GM18520 (cell line): ENCODE measurements around the gene SYNE2.
"Not testable (repeated sequence)": the region's sequence is repeated elsewhere in the genome, so short reads cannot be mapped to it uniquely, and the experiment has no call there.

Source experiments
- ATAC-seq: cut with Tn5 transposase; IDR thresholded peaks from one replicate; pipeline ENCODE4 v1.9.1; 2021; ENCODE audit not compliant: unreplicated experiment

SYNE2 gene

GRCh38 chr14:64012720-64013119, 159.9 kb downstream of the SYNE2 start:
- ATAC-seq = no peak

DNA sequence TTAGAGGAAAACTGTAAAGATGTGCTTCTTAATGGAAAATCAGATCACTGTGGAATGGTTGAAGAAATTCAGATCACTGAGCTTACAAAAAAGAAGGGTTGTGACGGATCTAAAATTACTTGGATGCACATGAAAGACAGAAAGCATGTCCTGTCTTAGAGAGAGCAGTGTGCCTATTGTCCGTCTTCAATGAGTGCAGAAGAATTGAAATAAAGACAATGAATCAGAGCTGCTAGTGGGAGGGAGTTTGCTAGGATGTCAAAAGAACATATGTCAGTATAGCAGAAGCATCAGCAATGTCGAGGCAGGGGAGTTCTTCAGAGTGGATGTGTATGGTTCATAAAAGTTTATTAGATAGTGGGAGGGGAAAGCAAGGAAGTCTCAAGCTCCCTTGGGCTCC, 172.7 kb downstream of the SYNE2 start:
- no peak for ATAC-seq

DNA sequence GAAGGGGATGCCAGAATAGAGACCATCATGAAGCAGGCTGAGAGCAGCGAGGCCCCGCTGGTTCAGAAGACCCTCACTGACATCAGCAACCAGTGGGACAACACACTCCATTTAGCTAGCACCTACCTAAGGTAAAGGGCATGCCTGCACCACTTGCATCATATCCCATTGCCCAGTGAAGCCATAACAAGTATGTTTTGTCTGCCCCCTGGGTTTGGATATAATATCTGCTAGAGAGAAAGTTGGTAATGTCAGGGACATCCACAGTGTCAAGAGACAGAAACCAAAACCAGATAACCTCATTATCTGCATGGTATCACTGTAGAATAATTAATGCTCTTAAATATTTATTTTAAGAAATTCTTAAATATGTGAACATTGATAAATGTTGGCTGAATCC, 173.8 kb downstream of the SYNE2 start:
- no peak for ATAC-seq

DNA sequence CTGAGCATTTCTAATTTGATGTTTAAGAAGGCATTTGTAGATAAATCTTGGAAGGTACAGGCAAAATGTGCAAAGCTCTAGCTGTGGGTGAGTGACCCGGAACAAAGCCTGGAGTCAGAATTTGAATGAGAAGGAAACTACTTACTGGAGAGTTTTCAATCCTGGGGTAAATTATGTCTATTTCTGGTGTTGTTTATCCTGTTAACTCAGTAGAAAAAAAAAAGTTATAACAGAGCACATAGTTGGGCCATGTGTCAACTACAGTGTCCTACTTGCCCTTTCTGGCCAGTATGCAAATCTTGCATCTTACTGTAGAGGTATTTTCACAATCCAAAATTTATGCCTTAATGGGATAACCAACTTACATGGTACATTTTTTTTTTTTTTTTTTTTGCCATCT, 182.3 kb downstream of the SYNE2 start:
- ATAC-seq = no peak

GRCh38 chr14:64037869-64038745, 185.3 kb downstream of the SYNE2 start:
- not testable (repeated sequence) for ATAC-seq

DNA sequence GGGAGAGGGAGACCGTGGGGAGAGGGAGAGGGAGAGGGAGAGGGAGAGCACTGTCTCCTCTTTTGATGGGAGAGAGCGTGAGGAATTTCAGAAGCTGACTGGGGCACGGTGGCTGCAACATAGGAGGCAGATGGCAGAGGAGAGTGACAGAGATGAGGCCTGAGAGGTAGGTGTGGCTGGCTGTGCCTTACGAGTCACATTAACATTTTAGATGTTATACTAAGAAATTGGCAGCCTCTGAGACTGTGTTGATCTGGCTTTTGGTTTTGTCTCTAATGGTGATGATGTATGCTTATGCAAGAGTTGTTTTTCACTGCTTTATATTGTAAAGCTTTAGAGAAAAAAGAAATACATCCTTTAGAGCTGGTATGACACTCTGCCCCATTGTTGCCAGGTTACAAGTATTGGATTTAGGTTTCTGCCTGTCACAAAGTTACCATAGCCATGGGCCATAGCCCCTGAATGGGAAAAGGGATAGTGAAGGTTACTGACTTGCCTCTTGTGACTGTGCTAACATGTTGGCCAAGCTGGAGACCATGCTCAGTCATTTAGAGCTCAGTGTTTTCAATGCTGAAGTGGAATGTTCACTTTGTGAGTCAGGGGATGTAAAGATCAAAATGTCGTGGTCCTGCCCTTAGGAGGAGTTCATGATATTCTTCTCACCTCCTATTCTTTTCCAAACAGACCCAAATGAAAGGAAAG, 186.2 kb downstream of the SYNE2 start:
- no peak for ATAC-seq

DNA sequence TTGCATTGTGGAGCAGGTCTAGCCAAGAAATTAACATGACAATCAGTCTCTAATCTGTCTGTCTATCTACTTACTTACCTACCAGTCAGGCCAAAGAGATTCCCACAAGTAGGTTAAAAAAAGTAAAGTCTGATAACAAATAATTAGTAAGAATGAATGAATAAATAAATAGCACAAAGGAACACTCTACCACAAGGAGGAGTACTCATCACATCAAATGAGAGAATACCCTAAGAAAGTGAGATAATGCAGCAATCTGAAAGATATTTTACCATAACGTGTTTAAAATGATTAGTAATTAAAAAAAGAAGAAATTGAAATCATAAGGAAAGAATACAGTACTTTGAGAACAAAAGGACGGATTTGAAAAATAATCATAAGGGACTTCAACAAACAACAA, 187.2 kb downstream of the SYNE2 start:
- no peak for ATAC-seq

DNA sequence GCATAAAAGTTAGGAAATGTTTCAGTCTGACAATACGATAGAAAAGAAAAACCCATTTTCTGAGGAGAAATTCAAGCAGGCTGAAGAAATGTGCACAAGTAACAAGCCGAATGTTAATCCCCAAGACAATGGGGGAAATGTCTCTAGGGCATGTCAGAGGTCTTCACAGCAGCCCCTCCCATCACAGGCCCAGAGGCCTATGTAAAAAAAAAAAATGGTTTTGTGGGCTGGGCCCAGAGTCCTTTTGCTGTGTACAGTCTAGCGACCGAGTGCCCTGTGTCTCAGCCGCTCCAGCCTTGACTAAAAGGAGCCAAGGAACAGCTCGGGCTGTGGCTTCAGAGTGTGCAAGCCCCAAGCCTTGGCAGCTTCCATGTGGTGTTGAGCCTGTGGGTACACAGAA, 190.5 kb downstream of the SYNE2 start:
- ATAC-seq = not testable (repeated sequence)

DNA sequence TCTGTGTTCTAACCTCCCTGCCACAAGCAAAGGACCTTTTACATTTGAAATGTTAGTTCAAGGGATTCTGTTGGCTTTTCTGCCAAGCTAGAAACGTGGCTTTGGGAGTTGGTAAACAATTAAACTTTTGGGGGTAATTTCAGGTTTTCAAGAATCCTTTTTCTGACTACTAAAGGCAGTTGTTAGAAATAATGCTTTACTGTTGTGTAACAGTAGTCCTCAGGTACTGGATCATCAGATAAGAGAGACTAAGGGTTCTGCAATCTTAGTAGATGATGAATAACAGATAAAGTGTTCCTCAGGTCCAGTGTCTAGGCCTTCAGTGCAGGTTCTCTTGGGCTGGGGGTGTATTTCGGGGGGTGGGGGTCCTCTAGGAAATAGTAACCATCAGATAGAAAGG, 192.3 kb downstream of the SYNE2 start:
- no peak for ATAC-seq

GRCh38 chr14:64049616-64050381, 197.0 kb downstream of the SYNE2 start:
- ATAC-seq = no peak

DNA sequence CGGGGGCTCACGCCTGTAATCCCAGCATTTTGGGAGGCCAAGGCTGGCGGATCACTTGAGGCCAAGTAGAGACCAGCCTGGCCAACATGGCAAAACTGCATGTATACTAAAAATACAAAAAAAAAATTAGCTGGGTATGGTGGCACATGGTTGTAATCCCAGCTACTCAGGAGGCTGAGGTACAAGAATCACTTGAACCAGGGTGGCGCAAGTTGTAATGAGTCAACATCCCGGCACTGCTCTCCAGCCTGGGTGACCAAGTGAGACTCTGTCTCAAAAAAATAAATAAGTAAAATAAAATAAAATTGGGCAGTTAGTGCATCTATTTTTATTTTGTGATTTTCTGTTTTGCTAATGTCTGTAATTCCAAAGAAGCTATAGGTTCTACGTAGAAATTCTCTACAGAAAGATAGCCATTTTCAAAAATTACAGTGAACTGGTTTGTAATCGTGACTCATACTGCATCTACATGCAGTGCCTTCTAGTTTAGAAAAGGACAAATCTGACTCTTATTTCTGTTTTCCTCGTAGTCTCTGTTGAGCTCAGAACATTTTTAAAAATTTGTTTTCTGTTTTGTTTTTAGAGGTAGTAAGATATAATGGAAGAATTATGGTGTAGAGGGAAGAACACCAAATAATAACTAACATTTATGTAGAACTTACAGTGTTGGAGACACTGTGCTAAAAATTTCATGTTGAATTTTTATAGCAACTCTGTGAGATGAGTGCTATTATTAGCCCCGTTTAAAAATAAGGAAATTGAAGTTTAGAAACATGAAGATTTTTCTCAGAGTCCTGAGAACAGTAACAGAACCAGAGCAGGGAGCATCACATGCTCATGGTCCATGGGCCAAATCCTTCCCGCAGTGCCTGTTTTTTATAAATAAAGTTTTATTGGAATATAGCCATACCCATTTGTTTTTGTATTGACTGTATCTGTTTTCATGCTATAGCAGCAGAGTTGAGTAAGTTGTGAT, 201.2 kb downstream of the SYNE2 start:
- no peak for ATAC-seq

DNA sequence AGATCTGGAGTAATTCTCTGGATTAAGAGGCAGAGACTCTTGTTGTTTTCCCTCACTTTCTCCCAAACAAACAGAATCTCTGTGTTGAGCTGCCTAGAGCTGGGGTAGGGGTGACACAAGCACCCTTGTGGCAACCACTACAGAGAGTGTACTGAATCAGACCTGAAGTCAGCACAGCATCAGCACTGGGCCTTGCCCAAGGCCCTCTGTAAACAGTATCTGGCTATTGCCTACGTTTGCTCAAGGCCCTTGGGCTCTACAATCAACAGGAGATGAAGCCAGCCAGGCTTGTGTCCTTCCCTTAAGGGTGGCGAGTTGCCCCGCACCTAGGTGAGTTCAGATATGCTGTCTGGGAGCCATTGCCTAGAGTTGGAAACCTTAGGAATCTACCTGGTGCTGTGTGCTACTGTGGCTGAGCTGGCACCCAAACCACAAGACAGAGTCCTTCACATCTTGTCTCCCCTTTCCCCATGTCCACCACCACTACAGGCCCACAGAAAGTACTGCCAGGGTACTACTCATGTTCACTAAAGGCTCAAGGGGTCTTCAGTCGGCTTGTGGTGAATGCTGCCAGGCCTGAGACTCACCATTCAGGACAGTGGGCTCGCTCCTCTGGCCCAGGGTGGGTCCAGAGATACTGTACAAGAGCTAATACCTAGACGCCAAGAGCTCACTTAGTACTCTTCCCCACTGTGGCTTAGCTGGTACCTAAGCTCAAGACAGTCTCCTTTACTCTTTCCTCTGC, 206.8 kb downstream of the SYNE2 start:
- ATAC-seq = no peak

DNA sequence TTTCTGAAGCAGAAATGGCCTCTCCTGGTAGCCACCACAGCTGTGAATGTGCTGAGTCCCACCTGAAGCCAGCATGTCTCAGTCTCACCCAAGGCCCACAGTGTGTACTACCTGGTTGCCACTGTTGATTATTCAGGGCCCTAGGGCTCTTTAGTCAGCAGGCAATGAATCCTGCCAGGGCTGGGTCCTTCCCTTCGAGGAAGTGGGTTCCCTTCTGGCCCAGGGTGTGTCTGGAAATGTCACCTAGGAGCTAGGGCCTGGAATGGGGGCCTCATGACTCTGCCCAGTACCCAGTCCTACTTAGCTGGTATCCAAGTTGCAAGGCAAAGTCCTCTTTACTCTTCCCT, 207.4 kb downstream of the SYNE2 start:
- no peak for ATAC-seq

- ATAC-seq = no peak
These were observed 207.9 kb downstream of the SYNE2 start for GRCh38 chr14:64060648-64061096.

GRCh38 chr14:64061115-64061514, 208.3 kb downstream of the SYNE2 start:
- no peak for ATAC-seq

GRCh38 chr14:64061706-64062105, 208.9 kb downstream of the SYNE2 start:
- no peak for ATAC-seq

GRCh38 chr14:64062381-64063115, 209.7 kb downstream of the SYNE2 start:
- no peak for ATAC-seq

GRCh38 chr14:64064447-64064846, 211.6 kb downstream of the SYNE2 start:
- no peak for ATAC-seq
